Esophagus squamous epithelium (tissue), 5 donors: Measurements from ENCODE around the gene DHX29. TPM values are rescaled to one million over a fixed set of nuclear protein-coding genes. Genes with fewer than 3 reads are reported as not detected.

Experiments used
- DNase-seq: peaks from one replicate; lab custom pipeline; 2025; lab: John Stamatoyannopoulos, UW
- H3K27ac ChIP-seq, 4 donors: fragments of 200-600 bp; sonication (generic); one replicate each; pipeline ENCODE4 v1.5.1; 2016 to 2019; ENCODE audit warnings: mild to moderate bottlenecking in 1 of 4
- H3K27me3 ChIP-seq, 4 donors: fragments of 200-600 bp; sonication (generic); 1 replicate in 3 of 4; 2 replicates in 1 of 4; pipeline versions ENCODE4 v1.5.1 to v1.6.0; 2017 to 2021; ENCODE audit warnings: antibody characterized with exemption in 1 of 4
- H3K36me3 ChIP-seq, 3 donors: fragments of 200-600 bp; sonication (generic); one replicate each; pipeline ENCODE4 v1.5.1; 2016 to 2019
- H3K4me1 ChIP-seq, 3 donors: fragments of 200-600 bp; sonication (generic); one replicate each; pipeline ENCODE4 v1.5.1; 2017 to 2019
- H3K4me3 ChIP-seq, 4 donors: fragments of 200-600 bp; sonication (generic); 1 replicate in 3 of 4; 2 replicates in 1 of 4; pipeline ENCODE4 v1.5.1; 2016 to 2019; ENCODE audit warnings: mild to moderate bottlenecking in 2 of 4, moderate library complexity in 1 of 4
- H3K9me3 ChIP-seq, 3 donors: fragments of 200-600 bp; sonication (generic); one replicate each; pipeline ENCODE4 v1.5.1; 2016 to 2019
- POLR2A ChIP-seq, 4 donors: fragments of 450-650 bp; IDR thresholded peaks; one replicate each; pipeline ENCODE4 v1.6.1; 2017; ENCODE audit warnings: antibody characterized with exemption in 4 of 4, mild to moderate bottlenecking in 4 of 4, moderate library complexity in 3 of 4
- WGBS, 2 donors: methylation state at CpG; one replicate each; pipeline ENCODE4 v1.1.5; 2018; 5-methylcytosine and 5-hydroxymethylcytosine counted together
- intact Hi-C: fragments of 100-400 bp; cut with DNase I; formaldehyde crosslinking; loops from one replicate; pipeline ENCODE4 v1.15.0; 2022
- total RNA-seq, 4 donors: library from RNA; depleted of rRNA; stranded (reverse); fragments of >200 nt; gene quantifications; one replicate each; pipeline ENCODE4 v1.1.0, GENCODE V29; 2016
- TF ChIP-seq, protein P1 (sequence below), 6 experiments: fragments of 450-650 bp in 4 of 6; fragments of 200-600 bp in 2 of 6; sonication (generic) in 2 of 6; IDR thresholded peaks; one replicate each; pipeline ENCODE4 v1.5.1; 2016 to 2019; ENCODE audit warnings: antibody characterized with exemption in 6 of 6, mild to moderate bottlenecking in 4 of 6, moderate library complexity in 4 of 6
- donor health status: DM: yes; HTN: yes; CAD: no.

Gene DHX29
- total RNA-seq, 4 donors from 2014 or later = 14.8 to 26.7 (median 26.4) TPM

- Histone ChIP-seq H3K9me3 (no peaks in the 10 kb centered on the region), H3K27me3 (no peaks in the 10 kb centered on the region), H3K4me1 (no peaks in the 10 kb centered on the region), H3K36me3 (peaks cover 0 to 59% (median 0%) of the 10 kb centered on the region in 3 donors), H3K4me3 (no peak overlapping the region), H3K27ac (no peak overlapping the region)
- DNase-seq = no peak
- WGBS, 2 donors = 38 to 86% methylated on average over 2 of the region's 2 CpGs
- no peak for TF ChIP-seq POLR2A (IDR thresholded peaks at IDR 0.05)
- TF ChIP-seq, protein P1, sequence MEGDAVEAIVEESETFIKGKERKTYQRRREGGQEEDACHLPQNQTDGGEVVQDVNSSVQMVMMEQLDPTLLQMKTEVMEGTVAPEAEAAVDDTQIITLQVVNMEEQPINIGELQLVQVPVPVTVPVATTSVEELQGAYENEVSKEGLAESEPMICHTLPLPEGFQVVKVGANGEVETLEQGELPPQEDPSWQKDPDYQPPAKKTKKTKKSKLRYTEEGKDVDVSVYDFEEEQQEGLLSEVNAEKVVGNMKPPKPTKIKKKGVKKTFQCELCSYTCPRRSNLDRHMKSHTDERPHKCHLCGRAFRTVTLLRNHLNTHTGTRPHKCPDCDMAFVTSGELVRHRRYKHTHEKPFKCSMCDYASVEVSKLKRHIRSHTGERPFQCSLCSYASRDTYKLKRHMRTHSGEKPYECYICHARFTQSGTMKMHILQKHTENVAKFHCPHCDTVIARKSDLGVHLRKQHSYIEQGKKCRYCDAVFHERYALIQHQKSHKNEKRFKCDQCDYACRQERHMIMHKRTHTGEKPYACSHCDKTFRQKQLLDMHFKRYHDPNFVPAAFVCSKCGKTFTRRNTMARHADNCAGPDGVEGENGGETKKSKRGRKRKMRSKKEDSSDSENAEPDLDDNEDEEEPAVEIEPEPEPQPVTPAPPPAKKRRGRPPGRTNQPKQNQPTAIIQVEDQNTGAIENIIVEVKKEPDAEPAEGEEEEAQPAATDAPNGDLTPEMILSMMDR (IDR thresholded peaks at IDR 0.05) = no peak
- intact Hi-C loops = no loop called here
These were observed 30.7 kb upstream of the DHX29 start for GRCh38 chr5:55338092-55338613.

- Histone ChIP-seq H3K36me3 (peaks cover 0 to 71% (median 0%) of the 10 kb centered on the region in 3 donors), H3K9me3 (no peaks in the 10 kb centered on the region), H3K27ac (no peak overlapping the region), H3K27me3 (no peaks in the 10 kb centered on the region), H3K4me1 (no peaks in the 10 kb centered on the region), H3K4me3 (no peak overlapping the region)
- intact Hi-C loops = no loop called here
- no peak for DNase-seq
- WGBS, 2 donors = 97 to 99% methylated on average over 2 of the region's 2 CpGs
- TF ChIP-seq, protein P1 (IDR thresholded peaks at IDR 0.05) = no peak
- TF ChIP-seq POLR2A (IDR thresholded peaks at IDR 0.05) = no peak
These were observed 26.3 kb upstream of the DHX29 start for GRCh38 chr5:55333811-55334210.

GRCh38 chr5:55333017-55333416 is 25.5 kb upstream of the DHX29 start:
- no peak for DNase-seq
- Histone ChIP-seq H3K27ac (no peak overlapping the region), H3K27me3 (no peaks in the 10 kb centered on the region), H3K4me1 (no peaks in the 10 kb centered on the region), H3K4me3 (no peak overlapping the region), H3K36me3 (peaks cover 0 to 79% (median 0%) of the 10 kb centered on the region in 3 donors), H3K9me3 (no peaks in the 10 kb centered on the region)
- intact Hi-C loops = no loop called here
- TF ChIP-seq POLR2A (IDR thresholded peaks at IDR 0.05) = no peak
- TF ChIP-seq, protein P1 (IDR thresholded peaks at IDR 0.05) = no peak
- 81 to 88% methylated on average over 1 of the region's 1 CpG for WGBS, 2 donors

DNA sequence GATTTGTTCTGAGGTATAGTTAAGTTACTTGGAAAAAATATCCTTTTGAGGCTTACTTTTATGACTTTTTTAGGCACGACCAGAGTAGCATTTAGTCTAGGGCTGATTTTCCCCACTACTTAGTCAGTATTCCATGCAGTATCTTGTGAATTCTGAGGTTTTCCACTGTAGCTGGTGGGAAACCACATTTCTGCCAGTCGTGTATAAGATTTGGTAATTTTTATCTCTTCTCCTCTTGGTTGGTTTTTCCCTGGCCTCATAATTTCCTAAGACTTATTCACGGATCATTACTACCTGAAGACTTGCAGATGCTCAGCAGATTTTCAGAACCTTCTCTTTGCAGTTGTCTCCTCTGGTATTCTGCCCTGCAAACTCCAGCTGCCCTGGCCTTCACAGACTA is 23.8 kb upstream of the DHX29 start:
- 87% methylated on average over 3 of the region's 3 CpGs for WGBS, 2 donors
- peaks cover 0 to 85% (median 0%) of the 10 kb centered on the region in 3 donors for H3K36me3 ChIP-seq
- DNase-seq = no peak

GRCh38 chr5:55327281-55327680 is 19.8 kb upstream of the DHX29 start:
- peaks cover 0 to 88% (median 0%) of the 10 kb centered on the region in 3 donors for H3K36me3 ChIP-seq
- no peaks in the 10 kb centered on the region for H3K27me3 ChIP-seq
- no peaks in the 10 kb centered on the region for H3K4me1 ChIP-seq
- no peak overlapping the region for H3K27ac ChIP-seq
- H3K9me3 ChIP-seq = no peaks in the 10 kb centered on the region
- TF ChIP-seq, protein P1 (IDR thresholded peaks at IDR 0.05) = no peak
- TF ChIP-seq POLR2A (IDR thresholded peaks at IDR 0.05) = no peak
- intact Hi-C loops = no loop called here
- no peak for DNase-seq
- no peak overlapping the region for H3K4me3 ChIP-seq
- WGBS, 2 donors = 55 to 74% methylated on average over 2 of the region's 2 CpGs

More for the DNA sequence above, 23.8 kb upstream of the DHX29 start:
- Histone ChIP-seq H3K4me3 (no peak overlapping the region), H3K4me1 (no peaks in the 10 kb centered on the region), H3K9me3 (no peaks in the 10 kb centered on the region), H3K27ac (no peak overlapping the region), H3K27me3 (no peaks in the 10 kb centered on the region)
- TF ChIP-seq, protein P1 (IDR thresholded peaks at IDR 0.05) = no peak
- TF ChIP-seq POLR2A (IDR thresholded peaks at IDR 0.05) = no peak
- intact Hi-C loops = no loop called here
